Aorta (tissue), 5 donors: Measurements from ENCODE around the gene NKX6-2. TPM values are rescaled to one million over a fixed set of nuclear protein-coding genes. Genes with fewer than 3 reads are reported as not detected.
"Not testable (repeated sequence)": the region's sequence is repeated elsewhere in the genome, so short reads cannot be mapped to it uniquely, and the experiment has no call there.

ENCODE experiments used
- ATAC-seq: fragments of 200-7000 bp; cut with Tn5 transposase; one replicate; pipeline ENCODE4 v1.9.1; 2022; ENCODE audit warnings: moderate library complexity; ENCODE audit not compliant: low FRiP score
- DNase-seq, 2 donors: peaks; one replicate each; pipeline ENCODE4 v3.0.0-alpha.2; 2020
- H3K27ac ChIP-seq, 2 donors: one replicate each; pipeline ENCODE4 v1.5.1; 2013; ENCODE audit warnings: low read length in 2 of 2, mild to moderate bottlenecking in 2 of 2, moderate library complexity in 2 of 2, control low read depth in 1 of 2, inconsistent platforms in 1 of 2, low read depth in 1 of 2
- H3K27me3 ChIP-seq, 2 donors: one replicate each; pipeline ENCODE4 v1.6.1; 2013; ENCODE audit warnings: control low read depth in 1 of 2, low read length in 1 of 2, mild to moderate bottlenecking in 1 of 2, moderate library complexity in 1 of 2; ENCODE audit not compliant: insufficient read depth in 2 of 2, control insufficient read depth in 1 of 2
- H3K36me3 ChIP-seq, 2 donors: one replicate each; pipeline ENCODE4 v1.6.1; 2013; ENCODE audit warnings: control low read depth in 1 of 2, low read length in 1 of 2, mild to moderate bottlenecking in 1 of 2; ENCODE audit not compliant: insufficient read depth in 2 of 2, control insufficient read depth in 1 of 2
- H3K4me1 ChIP-seq, 2 donors: one replicate each; pipeline ENCODE4 v1.6.1; 2013; ENCODE audit warnings: low read length in 2 of 2, control low read depth in 1 of 2, mild to moderate bottlenecking in 1 of 2, moderate library complexity in 1 of 2; ENCODE audit not compliant: insufficient read depth in 2 of 2, control insufficient read depth in 1 of 2
- H3K4me3 ChIP-seq, 2 donors: one replicate each; pipeline ENCODE4 v1.5.1; 2013; ENCODE audit warnings: low read length in 2 of 2, control low read depth in 1 of 2, mild to moderate bottlenecking in 1 of 2
- H3K9me3 ChIP-seq: one replicate; pipeline ENCODE4 v1.6.1; 2013; ENCODE audit warnings: mild to moderate bottlenecking, low read length; ENCODE audit not compliant: control insufficient read depth
- WGBS, 2 donors: extraction: QIAGEN DNeasy Blood & Tissue Kit; methylation state at CpG; one replicate each; pipeline ENCODE4 v1.1.7; 2013; 5-methylcytosine and 5-hydroxymethylcytosine counted together
- intact Hi-C, 2 donors: fragments of 100-400 bp; cut with DNase I; formaldehyde crosslinking; loops; one replicate each; pipeline versions ENCODE4 v1.14.2 to v1.15.0; 2022
- polyA plus RNA-seq, 2 donors: library from polyadenylated mRNA; stranded (reverse); fragments of 200-250 nt; gene quantifications; one replicate each; pipeline ENCODE4 v1.2.3, GENCODE V29; 2013
- total RNA-seq, 2 donors: library from RNA; stranded (reverse); fragmentation: NEBNext Ultra II Directional; extraction: Animal tissue kit (Norgen Biotek cat#: 25700); gene quantifications; one replicate each; pipeline ENCODE4 v1.2.1, GENCODE V29; 2021
- donor health status: healthy with polysubstance abuse.
- donor health status: Bipolar disorder and iron deficiency.
- donor health status: DM: no; HTN: no; CAD: no.
- donor health status: DM: no; HTN: no; CAD: no.
- donor health status: DM: yes; HTN: yes; CAD: no.

NKX6-2 gene
- total and polyA plus RNA-seq, 4 donors = not detected

DNA sequence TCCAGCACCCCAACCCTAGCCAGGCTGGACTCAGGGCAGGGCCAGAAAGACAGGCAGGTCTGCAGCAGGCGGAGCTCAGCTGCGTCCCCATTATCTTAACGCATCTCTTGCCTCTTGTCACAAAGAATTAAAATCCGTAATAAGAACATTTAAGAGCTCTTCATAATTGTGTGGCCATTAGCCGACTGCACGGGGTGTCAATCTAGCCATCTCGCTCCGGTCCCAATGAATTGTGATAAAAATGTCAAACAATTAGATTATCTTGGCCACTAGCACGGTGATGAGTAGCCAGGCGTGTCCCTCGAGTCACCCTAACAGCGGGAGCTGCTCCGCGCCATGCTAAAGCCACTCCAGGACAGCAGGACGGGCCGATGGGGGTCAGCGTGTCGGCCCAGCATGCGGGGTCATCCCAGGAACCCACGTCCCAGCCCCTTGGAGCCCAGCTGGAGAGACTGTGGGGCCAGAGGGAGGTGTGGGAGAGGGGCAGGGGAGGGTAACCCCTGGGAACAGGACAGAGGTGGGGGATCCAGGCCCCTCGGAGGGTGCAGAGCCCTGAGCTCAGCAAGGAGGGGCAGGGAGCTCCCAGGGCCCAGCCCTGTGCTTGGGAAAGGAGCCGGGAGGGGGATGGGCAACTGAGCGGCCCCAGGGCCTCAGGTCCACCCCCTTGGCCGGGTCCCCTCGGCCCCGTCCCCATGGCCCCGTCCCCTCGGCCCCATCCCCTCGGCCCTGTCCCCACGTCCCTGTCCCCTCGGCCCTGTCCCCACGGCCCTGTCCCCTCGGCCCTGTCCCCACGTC lies 17.7 kb upstream of the NKX6-2 start:
- Histone ChIP-seq H3K27me3 (no peaks in the 10 kb centered on the region), H3K4me1 (no peaks in the 10 kb centered on the region), H3K27ac (no peak overlapping the region), H3K9me3 (no peaks in the 10 kb centered on the region), H3K36me3 (no peaks in the 10 kb centered on the region), H3K4me3 (no peak overlapping the region)
- 84 to 87% methylated on average over 23 to 34 of the region's 34 CpGs for WGBS, 2 donors
- ATAC-seq (peak; percentile 23), DNase-seq (no peak)
- intact Hi-C loops = no loop called here

DNA sequence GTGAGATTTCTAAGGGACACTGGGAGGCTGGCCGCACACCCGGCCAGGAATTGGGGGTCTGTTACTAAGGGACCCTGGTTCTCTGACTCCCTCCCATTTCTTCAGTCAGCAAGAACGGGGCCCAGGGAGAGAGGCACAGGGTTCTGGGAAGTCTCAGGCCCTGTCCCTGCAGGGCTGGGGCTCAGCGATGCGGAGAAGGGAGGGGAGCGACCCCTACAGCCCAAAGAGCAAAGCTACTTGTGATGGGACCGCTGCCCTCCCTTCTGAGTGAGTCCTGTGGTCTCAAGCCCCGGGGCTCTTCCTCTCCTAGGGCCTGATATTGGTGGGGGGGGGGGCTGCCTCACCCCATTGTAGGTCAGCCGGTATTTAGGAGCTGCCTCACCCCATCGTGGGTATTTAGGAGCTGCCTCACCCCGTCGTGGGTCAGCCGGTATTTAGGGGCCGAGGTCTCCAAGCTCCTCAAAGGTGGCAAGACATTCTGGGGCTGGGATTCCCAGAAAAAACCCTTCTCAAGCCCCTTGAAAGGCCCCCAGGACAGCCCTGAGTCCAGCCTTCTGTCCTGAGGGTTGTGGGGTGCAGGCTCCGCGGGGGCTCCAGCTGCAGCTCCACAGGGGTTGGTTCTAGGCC lies 16.9 kb upstream of the NKX6-2 start:
- ATAC-seq (no peak), DNase-seq (no peak)
- 75 to 77% methylated on average over 16 of the region's 16 CpGs for whole genome bisulfite sequencing, 2 donors
- no peaks in the 10 kb centered on the region for H3K27me3 ChIP-seq
- no peak overlapping the region for H3K4me3 ChIP-seq
- no peaks in the 10 kb centered on the region for H3K4me1 ChIP-seq
- no peak overlapping the region for H3K27ac ChIP-seq
- H3K9me3 ChIP-seq = no peaks in the 10 kb centered on the region
- intact Hi-C loops = no loop called here
- no peaks in the 10 kb centered on the region for H3K36me3 ChIP-seq

DNA sequence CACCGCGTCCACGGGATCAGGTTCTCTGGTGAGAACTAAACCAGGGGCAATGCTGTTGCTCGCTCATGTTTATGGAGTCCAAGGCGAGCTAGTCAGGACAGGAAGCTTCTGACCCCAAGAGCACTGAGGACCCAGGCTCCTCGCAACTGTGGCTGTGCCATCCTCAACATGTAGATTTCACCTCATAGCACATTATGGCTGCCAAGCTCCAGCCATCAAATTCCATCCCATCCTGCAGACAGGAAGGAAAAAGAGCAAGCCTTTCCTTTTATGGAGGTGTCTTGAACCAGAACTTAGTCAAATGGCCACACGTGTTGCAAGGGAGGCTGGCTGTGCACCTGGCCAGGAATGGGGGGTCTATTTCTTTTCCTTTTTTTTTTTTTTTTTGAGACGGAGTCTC lies 16.1 kb upstream of the NKX6-2 start:
- WGBS, 2 donors = 84 to 96% methylated on average over 8 of the region's 8 CpGs
- ATAC-seq = no peak
- no peaks in the 10 kb centered on the region for H3K36me3 ChIP-seq
- H3K4me1 ChIP-seq = no peaks in the 10 kb centered on the region
- no peak for DNase-seq
- intact Hi-C loops = no loop called here
- H3K9me3 ChIP-seq = no peaks in the 10 kb centered on the region
- H3K27me3 ChIP-seq = no peaks in the 10 kb centered on the region
- H3K4me3 ChIP-seq = no peak overlapping the region
- H3K27ac ChIP-seq = no peak overlapping the region

DNA sequence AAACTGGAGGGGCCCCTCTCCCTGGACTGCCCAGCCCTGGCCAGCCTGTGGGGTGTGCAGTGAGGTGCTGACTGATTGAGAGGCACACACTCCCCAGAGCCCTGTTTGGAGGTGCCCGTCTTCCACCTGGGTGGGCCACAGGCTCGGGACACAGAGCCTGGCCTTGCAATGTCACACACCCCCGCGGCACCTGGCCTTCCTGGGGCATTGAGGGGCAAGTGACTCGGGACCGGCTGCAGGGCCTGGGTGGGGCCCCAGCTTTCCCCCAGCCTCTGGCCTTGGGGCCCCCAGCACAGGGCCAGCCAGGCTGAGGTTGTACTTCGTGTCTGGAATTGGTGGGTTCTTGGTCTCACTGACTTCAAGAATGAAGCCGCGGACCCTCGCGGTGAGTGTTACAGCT lies 13.9 kb upstream of the NKX6-2 start:
- DNase-seq = no peak
- ATAC-seq = no peak
- Histone ChIP-seq H3K4me1 (no peaks in the 10 kb centered on the region), H3K4me3 (no peak overlapping the region), H3K9me3 (no peaks in the 10 kb centered on the region), H3K36me3 (no peaks in the 10 kb centered on the region), H3K27me3 (no peaks in the 10 kb centered on the region), H3K27ac (no peak overlapping the region)
- WGBS, 2 donors = 88 to 92% methylated on average over 10 to 11 of the region's 11 CpGs
- intact Hi-C loops = no loop called here

DNA sequence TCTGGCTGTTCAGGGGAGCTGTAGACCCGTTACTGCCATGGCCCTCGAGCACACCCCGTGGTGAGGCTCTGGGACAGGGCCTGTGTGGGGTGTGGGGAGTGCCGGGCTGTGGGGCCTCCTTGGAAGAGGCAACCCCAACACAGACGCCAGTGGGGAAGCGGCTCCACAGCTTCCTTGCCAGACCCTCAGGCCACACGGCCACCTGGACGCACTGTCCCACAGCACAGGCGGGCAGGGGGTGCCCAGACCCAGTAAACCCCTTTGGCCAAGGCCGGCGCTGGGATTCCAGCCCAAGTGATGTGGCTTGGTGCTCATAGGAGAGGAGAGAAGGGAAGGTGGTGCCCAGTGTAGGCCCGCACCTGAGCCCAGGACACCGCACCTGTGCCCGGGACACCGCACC lies 12.9 kb upstream of the NKX6-2 start:
- DNase-seq = peak in 1 of 2 donors; percentile 73
- no peak for ATAC-seq
- Histone ChIP-seq H3K4me3 (no peak overlapping the region), H3K9me3 (no peaks in the 10 kb centered on the region), H3K27ac (no peak overlapping the region), H3K4me1 (no peaks in the 10 kb centered on the region), H3K27me3 (no peaks in the 10 kb centered on the region), H3K36me3 (no peaks in the 10 kb centered on the region)
- WGBS, 2 donors = 94 to 96% methylated on average over 14 to 15 of the region's 15 CpGs
- intact Hi-C loops = no loop called here

DNA sequence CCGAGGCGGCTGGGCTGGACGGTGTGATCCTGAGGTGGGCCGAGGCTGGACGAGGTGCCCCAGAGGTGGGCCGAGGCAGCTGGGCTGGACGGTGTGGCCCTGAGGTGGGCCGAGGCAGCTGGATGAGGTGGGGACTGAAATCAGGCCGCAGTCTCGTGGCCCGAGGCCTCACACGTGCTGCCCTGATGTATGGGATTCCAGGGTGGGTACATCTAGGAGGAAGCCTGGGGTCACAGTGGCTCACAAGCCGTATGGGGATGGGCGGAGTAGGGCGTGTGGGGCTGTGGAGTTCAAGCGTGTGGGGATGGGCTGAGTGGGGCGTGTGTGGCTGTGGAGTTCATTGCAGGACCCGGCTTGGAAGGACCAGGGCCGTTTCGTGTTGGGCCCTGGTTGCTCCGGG lies 12.5 kb upstream of the NKX6-2 start:
- Histone ChIP-seq H3K9me3 (no peaks in the 10 kb centered on the region), H3K36me3 (no peaks in the 10 kb centered on the region), H3K4me1 (no peaks in the 10 kb centered on the region), H3K27me3 (no peaks in the 10 kb centered on the region), H3K27ac (no peak overlapping the region), H3K4me3 (no peak overlapping the region)
- DNase-seq = no peak
- intact Hi-C loops = no loop called here
- WGBS, 2 donors = 88 to 89% methylated on average over 21 of the region's 21 CpGs
- no peak for ATAC-seq

DNA sequence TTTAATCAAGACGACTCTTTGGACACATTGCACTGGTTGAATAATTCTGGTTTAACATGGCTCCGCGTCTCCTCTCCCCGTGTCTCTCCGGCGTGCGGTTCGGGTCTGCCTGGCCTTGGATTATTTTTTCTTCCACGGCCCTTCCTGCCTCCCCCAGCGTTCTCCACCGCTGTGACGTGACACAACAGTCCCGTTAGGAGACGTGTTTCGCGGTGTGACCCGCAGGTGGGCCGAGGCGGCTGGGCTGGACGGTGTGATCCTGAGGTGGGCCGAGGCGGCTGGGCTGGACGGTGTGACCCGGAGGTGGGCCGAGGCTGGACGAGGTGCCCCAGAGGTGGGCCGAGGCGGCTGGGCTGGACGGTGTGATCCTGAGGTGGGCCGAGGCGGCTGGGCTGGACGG lies 12.0 kb upstream of the NKX6-2 start:
- H3K9me3 ChIP-seq, H3K27ac ChIP-seq, H3K4me3 ChIP-seq, intact Hi-C loops, H3K36me3 ChIP-seq, ATAC-seq, DNase-seq, H3K27me3 ChIP-seq, H3K4me1 ChIP-seq: not testable (repeated sequence)
- WGBS, 2 donors = 90 to 92% methylated on average over 22 to 23 of the region's 32 CpGs

GRCh38 chr10:132796846-132797245 lies 10.9 kb upstream of the NKX6-2 start:
- Histone ChIP-seq H3K27ac (no peak overlapping the region), H3K4me1 (no peaks in the 10 kb centered on the region), H3K36me3 (no peaks in the 10 kb centered on the region), H3K27me3 (no peaks in the 10 kb centered on the region), H3K9me3 (no peaks in the 10 kb centered on the region), H3K4me3 (no peak overlapping the region)
- intact Hi-C loops = no loop called here
- no peak for ATAC-seq
- WGBS, 2 donors = 85 to 88% methylated on average over 20 to 21 of the region's 21 CpGs
- DNase-seq = no peak
